Activated CD8-positive, alpha-beta memory T cell treated with anti-CD3 and anti-CD28 coated beads for 1 hour (primary cell): ENCODE measurements around the gene PRAC1.
A peak's percentile ranks its signal among the peaks of the same experiment; 100 is the strongest.
"Not testable (repeated sequence)": the region's sequence is repeated elsewhere in the genome, so short reads cannot be mapped to it uniquely, and the experiment has no call there.

ENCODE experiments used
- DNase-seq, 2 donors: peaks; one replicate each; pipeline ENCODE4 v3.0.0-alpha.2; 2020; ENCODE audit warnings: low read depth in 1 of 2; ENCODE audit errors: extremely low read depth in 1 of 2

The PRAC1 gene

GRCh38 chr17:48727415-48728175 is 5.3 kb upstream of the PRAC1 start:
- no peak for DNase-seq

GRCh38 chr17:48726916-48727286 is 4.6 kb upstream of the PRAC1 start:
- DNase-seq, result no peak

GRCh38 chr17:48726114-48726915 is 4.0 kb upstream of the PRAC1 start:
- no peak for DNase-seq

GRCh38 chr17:48725288-48726064 is 3.2 kb upstream of the PRAC1 start:
- no peak for DNase-seq

GRCh38 chr17:48725004-48725287 is 2.6 kb upstream of the PRAC1 start:
- DNase-seq, result no peak

GRCh38 chr17:48724251-48725003 is 2.1 kb upstream of the PRAC1 start:
- peak; percentile 40 to 66 for DNase-seq

- no peak for DNase-seq
Measured at GRCh38 chr17:48723423-48724250, 1.3 kb upstream of the PRAC1 start.

- no peak for DNase-seq
Measured at GRCh38 chr17:48722915-48723422, 651 bp upstream of the PRAC1 start, which contains the start of gene PRAC2. TSS of gene PRAC2 (plus strand) at chr17:48723185. CDS start at chr17:48724411, 1,226 bp downstream.

- DNase-seq, result no peak
Measured at GRCh38 chr17:48721009-48721402, 1.3 kb downstream of the PRAC1 start.

- DNase-seq, result no peak
Measured at GRCh38 chr17:48720266-48721008, 1.9 kb downstream of the PRAC1 start.

- DNase-seq, result no peak
Measured at GRCh38 chr17:48719642-48720265, 2.6 kb downstream of the PRAC1 start.

GRCh38 chr17:48718761-48719641 is 3.3 kb downstream of the PRAC1 start:
- no peak for DNase-seq

- DNase-seq, result no peak
Measured at GRCh38 chr17:48718227-48718760, 4.0 kb downstream of the PRAC1 start.

GRCh38 chr17:48717367-48718226 is 4.7 kb downstream of the PRAC1 start:
- no peak for DNase-seq

- DNase-seq, result not testable (repeated sequence)
Measured at GRCh38 chr17:48716549-48716948, 5.8 kb downstream of the PRAC1 start.
